Measurements from ENCODE around the gene AVP. TPM values are rescaled to one million over a fixed set of nuclear protein-coding genes. Genes with fewer than 3 reads are reported as not detected.

AVP gene
- total and polyA plus RNA-seq, 2 of the 13 experiments (the other 11 are each of a cell fraction or from before 2014, with no cell fraction given) = 0.12 TPM; not detected in 1

DNA sequence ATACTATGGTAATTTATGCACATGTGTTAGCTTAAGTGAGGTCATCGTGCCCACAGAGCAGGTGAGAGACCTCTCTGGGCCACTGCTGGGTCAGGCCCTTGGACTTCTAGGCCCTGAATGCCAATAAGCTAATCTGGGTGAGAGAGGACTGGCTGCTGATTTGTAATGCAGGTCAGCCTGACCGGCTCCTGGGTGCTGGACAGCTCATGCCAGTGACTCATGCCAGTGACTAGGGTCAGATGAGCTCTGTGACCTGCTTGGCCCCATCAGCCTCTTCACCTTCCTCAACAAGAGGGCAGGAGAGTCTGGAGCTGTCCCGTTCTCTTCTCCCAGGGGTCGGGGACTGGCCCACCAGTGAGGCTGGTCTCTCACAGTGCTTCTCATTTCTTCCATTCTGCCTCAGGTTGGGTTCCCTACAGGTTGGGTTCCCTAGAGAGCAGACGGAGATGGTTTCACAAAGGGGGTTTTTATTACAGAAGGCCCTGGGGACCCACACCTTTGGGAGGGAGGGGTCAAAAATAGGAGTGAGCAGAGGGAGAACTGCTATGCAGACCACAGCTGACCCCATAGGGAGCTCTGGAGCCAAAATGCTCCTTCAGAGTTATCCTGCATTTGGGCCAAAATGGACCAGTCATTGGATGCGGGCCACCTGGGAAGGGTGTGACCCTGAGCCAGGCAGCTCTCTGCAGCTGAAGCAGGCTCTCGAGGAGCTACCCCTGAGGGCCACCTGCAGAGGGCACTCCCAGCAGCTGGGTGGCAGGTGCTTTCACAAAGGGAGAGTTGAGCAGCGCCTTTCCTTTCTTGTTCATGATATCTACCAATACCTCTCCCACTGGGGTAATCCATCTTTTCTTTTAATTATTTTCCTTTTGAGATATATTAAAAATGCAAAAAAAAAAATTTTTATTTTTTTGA, 15.3 kb downstream of the AVP start (continued):
- TF ChIP-seq, protein P1, sequence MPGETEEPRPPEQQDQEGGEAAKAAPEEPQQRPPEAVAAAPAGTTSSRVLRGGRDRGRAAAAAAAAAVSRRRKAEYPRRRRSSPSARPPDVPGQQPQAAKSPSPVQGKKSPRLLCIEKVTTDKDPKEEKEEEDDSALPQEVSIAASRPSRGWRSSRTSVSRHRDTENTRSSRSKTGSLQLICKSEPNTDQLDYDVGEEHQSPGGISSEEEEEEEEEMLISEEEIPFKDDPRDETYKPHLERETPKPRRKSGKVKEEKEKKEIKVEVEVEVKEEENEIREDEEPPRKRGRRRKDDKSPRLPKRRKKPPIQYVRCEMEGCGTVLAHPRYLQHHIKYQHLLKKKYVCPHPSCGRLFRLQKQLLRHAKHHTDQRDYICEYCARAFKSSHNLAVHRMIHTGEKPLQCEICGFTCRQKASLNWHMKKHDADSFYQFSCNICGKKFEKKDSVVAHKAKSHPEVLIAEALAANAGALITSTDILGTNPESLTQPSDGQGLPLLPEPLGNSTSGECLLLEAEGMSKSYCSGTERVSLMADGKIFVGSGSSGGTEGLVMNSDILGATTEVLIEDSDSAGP (CRISPR knock-in tag; IDR thresholded peaks at IDR 0.05; ENCODE audit: borderline replicate concordance) = peak; percentile 39; the same call in 1 of the 2 replicates
- TF ChIP-seq NCOA2 (CRISPR knock-in tag; IDR thresholded peaks at IDR 0.05) = no peak
- TF ChIP-seq, protein P2, sequence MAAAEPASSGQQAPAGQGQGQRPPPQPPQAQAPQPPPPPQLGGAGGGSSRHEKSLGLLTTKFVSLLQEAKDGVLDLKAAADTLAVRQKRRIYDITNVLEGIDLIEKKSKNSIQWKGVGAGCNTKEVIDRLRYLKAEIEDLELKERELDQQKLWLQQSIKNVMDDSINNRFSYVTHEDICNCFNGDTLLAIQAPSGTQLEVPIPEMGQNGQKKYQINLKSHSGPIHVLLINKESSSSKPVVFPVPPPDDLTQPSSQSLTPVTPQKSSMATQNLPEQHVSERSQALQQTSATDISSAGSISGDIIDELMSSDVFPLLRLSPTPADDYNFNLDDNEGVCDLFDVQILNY (CRISPR knock-in tag; conservative IDR thresholded peaks at IDR 0.05) = no peak
- TF ChIP-seq ZIK1 (CRISPR knock-in tag; IDR thresholded peaks at IDR 0.05; ENCODE audit: borderline replicate concordance, low read depth) = no peak
- TF ChIP-seq ZNF543 (CRISPR knock-in tag; IDR thresholded peaks at IDR 0.05) = no peak
- TF ChIP-seq KDM6A (CRISPR knock-in tag; IDR thresholded peaks at IDR 0.05; ENCODE audit: low read depth) = no peak
- TF ChIP-seq ZNF232 (CRISPR knock-in tag; IDR thresholded peaks at IDR 0.05; ENCODE audit: borderline replicate concordance) = no peak
- no peak for TF ChIP-seq NCOR1 (IDR thresholded peaks at IDR 0.05; ENCODE audit: borderline replicate concordance, low read length)
- TF ChIP-seq AKAP8 (CRISPR knock-in tag; IDR thresholded peaks at IDR 0.05) = no peak
- no peak for TF ChIP-seq ZNF205 (CRISPR knock-in tag; IDR thresholded peaks at IDR 0.05)
- no peak for TF ChIP-seq CREM (IDR thresholded peaks at IDR 0.05)
- no peak for TF ChIP-seq CREM (CRISPR knock-in tag; IDR thresholded peaks at IDR 0.05)
- TF ChIP-seq ZNF20 (CRISPR knock-in tag; IDR thresholded peaks at IDR 0.05) = no peak
- TF ChIP-seq, protein P3, sequence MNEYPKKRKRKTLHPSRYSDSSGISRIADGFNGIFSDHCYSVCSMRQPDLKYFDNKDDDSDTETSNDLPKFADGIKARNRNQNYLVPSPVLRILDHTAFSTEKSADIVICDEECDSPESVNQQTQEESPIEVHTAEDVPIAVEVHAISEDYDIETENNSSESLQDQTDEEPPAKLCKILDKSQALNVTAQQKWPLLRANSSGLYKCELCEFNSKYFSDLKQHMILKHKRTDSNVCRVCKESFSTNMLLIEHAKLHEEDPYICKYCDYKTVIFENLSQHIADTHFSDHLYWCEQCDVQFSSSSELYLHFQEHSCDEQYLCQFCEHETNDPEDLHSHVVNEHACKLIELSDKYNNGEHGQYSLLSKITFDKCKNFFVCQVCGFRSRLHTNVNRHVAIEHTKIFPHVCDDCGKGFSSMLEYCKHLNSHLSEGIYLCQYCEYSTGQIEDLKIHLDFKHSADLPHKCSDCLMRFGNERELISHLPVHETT (CRISPR knock-in tag; conservative IDR thresholded peaks at IDR 0.05) = no peak
- TF ChIP-seq, protein P4, sequence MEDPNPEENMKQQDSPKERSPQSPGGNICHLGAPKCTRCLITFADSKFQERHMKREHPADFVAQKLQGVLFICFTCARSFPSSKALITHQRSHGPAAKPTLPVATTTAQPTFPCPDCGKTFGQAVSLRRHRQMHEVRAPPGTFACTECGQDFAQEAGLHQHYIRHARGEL (CRISPR knock-in tag; IDR thresholded peaks at IDR 0.05) = 0 out of 2 replicates have a peak, but pooled peaks have one; percentile 12
- TF ChIP-seq, protein P5, sequence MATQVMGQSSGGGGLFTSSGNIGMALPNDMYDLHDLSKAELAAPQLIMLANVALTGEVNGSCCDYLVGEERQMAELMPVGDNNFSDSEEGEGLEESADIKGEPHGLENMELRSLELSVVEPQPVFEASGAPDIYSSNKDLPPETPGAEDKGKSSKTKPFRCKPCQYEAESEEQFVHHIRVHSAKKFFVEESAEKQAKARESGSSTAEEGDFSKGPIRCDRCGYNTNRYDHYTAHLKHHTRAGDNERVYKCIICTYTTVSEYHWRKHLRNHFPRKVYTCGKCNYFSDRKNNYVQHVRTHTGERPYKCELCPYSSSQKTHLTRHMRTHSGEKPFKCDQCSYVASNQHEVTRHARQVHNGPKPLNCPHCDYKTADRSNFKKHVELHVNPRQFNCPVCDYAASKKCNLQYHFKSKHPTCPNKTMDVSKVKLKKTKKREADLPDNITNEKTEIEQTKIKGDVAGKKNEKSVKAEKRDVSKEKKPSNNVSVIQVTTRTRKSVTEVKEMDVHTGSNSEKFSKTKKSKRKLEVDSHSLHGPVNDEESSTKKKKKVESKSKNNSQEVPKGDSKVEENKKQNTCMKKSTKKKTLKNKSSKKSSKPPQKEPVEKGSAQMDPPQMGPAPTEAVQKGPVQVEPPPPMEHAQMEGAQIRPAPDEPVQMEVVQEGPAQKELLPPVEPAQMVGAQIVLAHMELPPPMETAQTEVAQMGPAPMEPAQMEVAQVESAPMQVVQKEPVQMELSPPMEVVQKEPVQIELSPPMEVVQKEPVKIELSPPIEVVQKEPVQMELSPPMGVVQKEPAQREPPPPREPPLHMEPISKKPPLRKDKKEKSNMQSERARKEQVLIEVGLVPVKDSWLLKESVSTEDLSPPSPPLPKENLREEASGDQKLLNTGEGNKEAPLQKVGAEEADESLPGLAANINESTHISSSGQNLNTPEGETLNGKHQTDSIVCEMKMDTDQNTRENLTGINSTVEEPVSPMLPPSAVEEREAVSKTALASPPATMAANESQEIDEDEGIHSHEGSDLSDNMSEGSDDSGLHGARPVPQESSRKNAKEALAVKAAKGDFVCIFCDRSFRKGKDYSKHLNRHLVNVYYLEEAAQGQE (IDR thresholded peaks at IDR 0.05; ENCODE audit: borderline replicate concordance in 1 of 2, low read depth in 1 of 2, low read length in 2 of 2) = peak; percentile 60 to 92
- no peak for TF ChIP-seq ZNF652 (CRISPR knock-in tag; IDR thresholded peaks at IDR 0.05; ENCODE audit: borderline replicate concordance, low read depth)
- TF ChIP-seq ZNF335 (CRISPR knock-in tag; IDR thresholded peaks at IDR 0.05) = no peak
- no peak for TF ChIP-seq ZNF124 (CRISPR knock-in tag; IDR thresholded peaks at IDR 0.05)
- no peak for TF ChIP-seq TBX3 (IDR thresholded peaks at IDR 0.05; ENCODE audit: borderline replicate concordance)
- TF ChIP-seq ZNF558 (CRISPR knock-in tag; IDR thresholded peaks at IDR 0.05; ENCODE audit: borderline replicate concordance) = no peak

Data from HepG2 (cell line).